Urothelium cell line (cell line): ENCODE data around the gene CAPN12.

ENCODE experiments used
- DNase-seq: peaks from one replicate; pipeline ENCODE4 v3.0.0; 2011; ENCODE audit warnings: low spot score, mixed read lengths
- FAIRE-seq: peaks from 2 replicates; lab custom pipeline; 2011; peaks lifted over from hg19 to GRCh38; lab: Jason Lieb, UNC

The CAPN12 gene

DNA sequence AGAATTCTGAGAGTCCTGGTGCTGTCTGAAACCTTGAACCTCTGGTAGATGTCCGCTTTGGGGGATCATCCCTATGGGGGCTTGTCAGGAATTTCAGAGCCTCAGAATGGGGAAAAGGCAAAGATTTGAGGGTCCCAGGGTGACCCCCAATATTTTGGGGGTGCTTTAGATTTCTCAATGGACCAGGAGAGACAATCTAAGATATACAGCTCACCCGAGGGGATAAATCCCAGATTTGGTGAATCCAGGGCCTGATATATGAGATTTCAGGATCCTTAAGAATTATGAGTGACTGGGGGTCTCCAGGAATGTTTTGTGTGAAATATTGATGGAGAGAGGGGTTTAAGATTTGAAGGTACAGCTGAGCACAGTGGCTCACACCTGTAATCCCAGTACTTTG is 3.3 kb downstream of the CAPN12 start:
- FAIRE-seq (no peak), DNase-seq (no peak)

GRCh38 chr19:38740257-38740592 is 4.0 kb downstream of the CAPN12 start:
- FAIRE-seq (no peak), DNase-seq (no peak)

GRCh38 chr19:38739440-38740256 is 4.6 kb downstream of the CAPN12 start:
- no peak for FAIRE-seq
- no peak for DNase-seq

DNA sequence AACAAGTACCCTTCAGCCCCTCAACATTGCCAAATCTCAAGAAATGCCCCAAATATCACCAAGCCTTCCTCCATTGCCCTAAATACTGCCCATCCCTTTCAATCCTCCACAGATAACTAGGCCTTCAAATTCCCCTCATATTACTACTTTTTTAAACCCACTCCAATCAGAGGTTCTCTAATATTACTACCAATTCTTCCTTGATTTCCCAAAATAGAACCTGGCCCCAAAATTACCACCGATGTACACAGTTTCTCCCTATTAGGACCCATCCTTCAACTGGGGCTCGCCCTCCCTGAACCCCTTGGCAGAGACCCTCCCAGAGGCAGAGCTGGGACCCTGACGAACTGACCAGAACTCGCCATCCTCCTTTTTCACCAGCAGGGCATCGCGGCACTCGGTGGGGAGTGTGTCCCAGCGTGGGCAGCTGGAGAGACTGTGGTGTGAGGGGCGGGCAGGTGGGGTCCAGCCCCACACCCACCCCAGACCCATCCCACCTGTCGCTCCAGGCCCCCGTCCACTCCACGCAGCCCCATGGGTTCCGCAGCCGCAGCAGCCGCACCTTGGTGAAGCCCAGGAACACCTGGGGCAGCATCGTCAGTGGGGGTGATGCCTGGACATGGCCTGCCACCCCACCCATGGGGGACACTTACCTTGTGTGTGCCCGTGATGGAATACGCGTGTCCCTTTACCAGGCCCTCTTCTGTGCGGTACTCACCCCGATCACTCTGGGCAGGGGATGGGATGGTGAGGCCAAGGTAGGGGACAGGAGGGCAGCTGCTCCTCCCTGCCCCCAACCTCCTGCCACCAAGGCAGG is 6.1 kb downstream of the CAPN12 start:
- FAIRE-seq, result peak; percentile 20
- DNase-seq, result no peak

GRCh38 chr19:38737281-38737865 is 6.9 kb downstream of the CAPN12 start:
- FAIRE-seq, result no peak
- DNase-seq, result no peak

DNA sequence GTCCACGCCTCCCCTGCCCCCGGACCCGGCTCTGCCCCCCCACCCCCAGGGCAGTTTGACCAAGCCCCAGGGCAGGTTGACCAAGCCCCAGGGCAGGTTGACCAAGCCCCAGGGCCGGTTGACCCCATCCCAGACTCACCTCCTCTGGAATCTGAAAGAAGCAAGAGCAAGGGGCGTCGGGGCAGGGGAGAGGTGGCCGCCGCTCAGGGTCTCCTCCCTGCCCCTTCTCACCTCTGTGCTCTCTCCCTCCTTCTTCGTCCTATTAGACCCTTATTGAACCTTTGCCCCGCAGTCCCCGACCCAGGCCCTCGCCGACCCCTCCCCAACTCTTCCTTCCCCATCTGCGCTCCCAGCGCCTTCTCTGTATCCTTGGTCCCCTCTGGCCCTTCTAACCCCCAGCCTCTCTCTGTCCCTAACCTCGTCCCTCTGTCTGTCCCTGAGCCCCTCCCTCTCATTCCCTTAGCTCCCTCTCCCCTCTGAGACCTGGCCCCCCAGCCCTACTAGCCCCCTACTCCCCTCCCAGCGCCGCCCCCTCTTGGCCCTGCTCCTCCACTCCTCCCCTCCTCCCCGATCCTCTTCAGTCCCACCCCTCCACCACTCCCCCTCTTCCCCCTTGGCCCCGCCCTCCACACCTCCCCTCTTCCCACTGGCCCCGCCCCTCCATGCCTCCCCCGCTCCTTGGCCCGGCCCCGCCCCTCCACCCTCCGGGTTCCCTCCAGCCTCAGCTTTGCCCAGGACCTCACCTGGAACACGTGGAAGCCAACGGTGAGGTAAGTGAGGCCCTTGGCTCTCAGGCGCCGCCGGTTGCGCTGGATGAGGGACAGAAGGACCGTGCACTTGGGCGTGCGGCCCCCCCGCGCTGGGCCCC is 7.6 kb downstream of the CAPN12 start:
- FAIRE-seq (no peak), DNase-seq (peak; percentile 38)

GRCh38 chr19:38736036-38736412 is 8.2 kb downstream of the CAPN12 start:
- FAIRE-seq, result no peak
- no peak for DNase-seq

DNA sequence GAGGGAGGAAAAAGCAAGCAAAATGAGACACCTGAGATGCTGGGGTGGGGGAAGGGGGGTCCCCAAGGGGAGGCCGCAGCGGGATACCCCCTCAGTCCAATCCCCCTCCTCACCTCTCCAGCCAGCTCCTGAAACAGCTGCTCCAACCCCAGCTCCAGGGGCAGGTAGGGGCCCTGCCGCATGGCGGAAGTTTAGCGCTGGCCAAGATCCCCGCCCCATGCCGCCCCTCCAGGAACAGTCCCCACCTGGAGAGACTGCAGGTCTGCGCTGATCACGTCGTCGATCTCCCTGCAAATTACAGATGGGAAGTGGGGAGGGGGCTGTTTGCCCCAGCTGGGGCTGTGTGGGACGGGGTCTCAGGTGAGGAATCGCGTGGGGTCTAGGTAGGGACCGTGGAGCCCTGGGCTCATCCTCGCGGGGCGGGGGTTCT is 9.0 kb downstream of the CAPN12 start:
- FAIRE-seq, result no peak
- no peak for DNase-seq

DNA sequence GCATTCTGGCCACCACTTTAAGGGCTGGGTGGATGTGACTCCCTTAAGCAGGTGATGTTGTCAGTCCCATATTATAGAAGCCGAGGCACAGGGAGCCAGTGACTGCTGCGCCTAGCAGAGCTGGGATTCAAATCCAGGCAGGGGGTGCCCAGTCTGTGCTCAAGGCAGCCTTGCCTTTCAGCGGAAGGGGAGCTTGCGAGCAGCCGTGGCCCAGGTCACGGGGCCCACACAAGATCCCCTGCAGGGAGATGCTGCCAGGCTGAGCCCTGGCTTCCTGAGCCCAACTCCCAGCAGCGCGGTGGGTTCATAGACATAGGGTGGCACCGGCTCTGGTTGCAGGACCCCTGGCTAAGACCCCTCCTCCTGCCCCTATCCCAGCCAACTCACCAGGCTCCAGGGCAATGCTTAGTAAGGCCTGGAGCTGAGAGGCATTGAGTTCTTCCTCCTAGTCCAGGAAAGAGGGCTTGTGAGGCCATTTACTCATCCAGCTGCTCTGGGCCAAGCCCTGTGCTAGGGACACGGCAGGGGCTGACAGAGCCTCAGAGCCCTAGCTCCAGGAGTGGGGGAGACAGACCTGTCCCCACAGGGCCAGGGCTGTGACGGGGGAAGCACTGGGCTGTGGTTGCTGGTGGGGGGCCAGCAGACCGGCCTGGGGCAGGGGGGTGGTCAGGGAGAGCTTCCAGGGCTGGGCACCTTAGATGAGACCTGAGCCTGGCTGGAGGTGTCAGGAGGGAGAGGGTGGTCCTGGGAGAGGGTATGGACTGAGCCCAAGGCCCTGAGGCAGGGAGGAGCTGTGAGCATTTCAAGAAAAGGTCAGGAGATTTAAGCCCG is 9.6 kb downstream of the CAPN12 start:
- no peak for DNase-seq
- FAIRE-seq, result no peak

DNA sequence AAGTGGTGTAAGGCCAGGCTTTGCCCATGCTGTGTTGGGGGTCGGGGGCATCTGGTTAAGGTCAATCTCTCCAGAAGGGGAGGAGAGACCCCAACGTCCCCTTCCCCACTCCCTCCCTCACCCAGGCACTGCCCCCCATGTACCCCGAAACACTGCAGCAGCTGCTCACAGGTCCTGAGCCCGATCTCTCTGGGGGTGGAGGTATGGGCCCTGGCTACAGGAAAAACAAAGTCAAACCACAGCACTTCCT is 10.2 kb downstream of the CAPN12 start:
- DNase-seq (no peak), FAIRE-seq (no peak)

- DNase-seq (no peak), FAIRE-seq (peak; percentile 48)
Observed at GRCh38 chr19:38733493-38734175, 10.6 kb downstream of the CAPN12 start.

- FAIRE-seq (no peak), DNase-seq (no peak)
Observed at GRCh38 chr19:38733241-38733492, 11.1 kb downstream of the CAPN12 start.

GRCh38 chr19:38731654-38732301 is 12.5 kb downstream of the CAPN12 start:
- no peak for FAIRE-seq
- DNase-seq, result no peak

- no peak for FAIRE-seq
- DNase-seq, result no peak
Observed at GRCh38 chr19:38730731-38731589, 13.3 kb downstream of the CAPN12 start.

DNA sequence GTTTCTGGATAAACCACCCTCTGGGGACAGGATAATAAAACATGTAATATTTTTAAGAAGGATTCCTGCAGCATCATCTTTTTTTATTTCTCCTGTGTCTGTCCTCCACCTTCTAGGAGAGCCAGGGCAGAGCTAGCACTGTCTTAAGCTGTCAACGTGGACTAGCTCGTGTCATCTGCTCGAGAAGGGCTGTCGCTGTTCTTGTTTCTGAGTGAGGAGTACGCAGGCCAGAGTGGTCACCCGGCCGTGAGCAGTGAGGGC is 13.9 kb downstream of the CAPN12 start:
- FAIRE-seq, result no peak
- DNase-seq, result no peak

DNA sequence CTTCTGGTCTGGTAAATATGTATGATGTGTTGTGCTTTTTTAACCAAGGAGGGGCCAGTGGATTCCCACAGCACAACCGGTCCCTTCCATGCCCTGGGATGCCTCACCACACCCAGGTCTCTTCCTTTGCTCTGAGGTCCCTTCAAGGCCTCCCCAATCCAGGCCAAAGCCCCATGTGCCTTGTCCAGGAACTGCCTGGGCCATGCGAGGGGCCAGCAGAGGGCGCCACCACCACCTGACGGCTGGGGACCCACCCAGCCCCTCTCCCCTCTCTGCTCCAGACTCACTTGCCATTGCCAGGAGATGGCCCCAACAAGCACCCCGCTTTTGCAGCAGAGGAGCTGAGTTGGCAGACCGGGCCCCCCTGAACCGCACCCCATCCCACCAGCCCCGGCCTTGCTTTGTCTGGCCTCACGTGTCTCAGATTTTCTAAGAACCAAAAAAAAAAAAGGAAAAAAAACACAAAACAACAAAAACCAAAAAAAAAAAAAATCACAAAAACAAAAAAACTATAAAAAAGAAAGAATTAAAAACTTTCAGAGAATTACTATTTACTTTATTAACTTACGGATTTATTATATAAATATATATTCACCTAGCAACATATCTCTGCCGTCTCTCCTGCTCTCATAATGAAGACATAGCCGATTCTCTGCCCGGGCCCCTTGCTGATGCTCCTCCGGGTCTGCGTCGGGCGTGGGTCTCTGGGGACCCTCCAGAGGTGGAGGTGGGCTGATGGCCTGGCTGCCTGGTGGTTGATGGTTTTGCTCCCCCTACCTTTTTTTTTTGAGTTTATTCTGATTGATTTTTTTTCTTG is 14.4 kb downstream of the CAPN12 start:
- FAIRE-seq, result no peak
- DNase-seq, result peak; percentile 58

GRCh38 chr19:38728752-38729541 is 15.3 kb downstream of the CAPN12 start:
- no peak for FAIRE-seq
- no peak for DNase-seq
